Parathyroid adenoma (tissue), 2 donors: ENCODE results near the gene NSUN7.

Experiments used
- H2AFZ ChIP-seq: fragments of 300-600 bp; sonication (generic); one replicate; pipeline ENCODE4 v1.7.0; 2017; ENCODE audit warnings: antibody characterized with exemption, mild to moderate bottlenecking
- H3K27ac ChIP-seq: fragments of 300-600 bp; sonication (generic); one replicate; pipeline ENCODE4 v1.7.0; 2017
- H3K27me3 ChIP-seq: fragments of 300-600 bp; sonication (generic); one replicate; pipeline ENCODE4 v1.7.0; 2017; ENCODE audit warnings: low read length; ENCODE audit not compliant: control insufficient read depth, insufficient read depth
- H3K36me3 ChIP-seq: fragments of 300-600 bp; sonication (generic); one replicate; pipeline ENCODE4 v1.7.0; 2017; ENCODE audit warnings: low read length; ENCODE audit not compliant: control insufficient read depth, insufficient read depth
- H3K4me1 ChIP-seq: fragments of 300-600 bp; sonication (generic); one replicate; pipeline ENCODE4 v1.7.0; 2017; ENCODE audit warnings: control low read depth
- H3K4me2 ChIP-seq: fragments of 300-600 bp; sonication (generic); one replicate; pipeline ENCODE4 v1.7.0; 2017; ENCODE audit warnings: low read length
- H3K4me3 ChIP-seq: fragments of 300-600 bp; sonication (generic); one replicate; pipeline ENCODE4 v1.7.0; 2017; ENCODE audit warnings: low read depth, low read length
- H3K79me2 ChIP-seq: fragments of 300-600 bp; sonication (generic); one replicate; pipeline ENCODE4 v1.7.0; 2017; ENCODE audit warnings: control low read depth
- H3K9ac ChIP-seq: fragments of 300-600 bp; sonication (generic); one replicate; pipeline ENCODE4 v1.7.0; 2017; ENCODE audit warnings: mild to moderate bottlenecking
- H3K9me3 ChIP-seq: fragments of 300-600 bp; sonication (generic); one replicate; pipeline ENCODE4 v1.7.0; 2017; ENCODE audit warnings: low read length; ENCODE audit not compliant: control insufficient read depth
- TF ChIP-seq, protein P1 (sequence below): fragments of 300-600 bp; sonication (generic); IDR thresholded peaks from one replicate; pipeline ENCODE4 v1.7.0; 2017; ENCODE audit warnings: antibody characterized with exemption, mild to moderate bottlenecking
- donor health status: primary hyperparathyroidism.

The NSUN7 gene

DNA sequence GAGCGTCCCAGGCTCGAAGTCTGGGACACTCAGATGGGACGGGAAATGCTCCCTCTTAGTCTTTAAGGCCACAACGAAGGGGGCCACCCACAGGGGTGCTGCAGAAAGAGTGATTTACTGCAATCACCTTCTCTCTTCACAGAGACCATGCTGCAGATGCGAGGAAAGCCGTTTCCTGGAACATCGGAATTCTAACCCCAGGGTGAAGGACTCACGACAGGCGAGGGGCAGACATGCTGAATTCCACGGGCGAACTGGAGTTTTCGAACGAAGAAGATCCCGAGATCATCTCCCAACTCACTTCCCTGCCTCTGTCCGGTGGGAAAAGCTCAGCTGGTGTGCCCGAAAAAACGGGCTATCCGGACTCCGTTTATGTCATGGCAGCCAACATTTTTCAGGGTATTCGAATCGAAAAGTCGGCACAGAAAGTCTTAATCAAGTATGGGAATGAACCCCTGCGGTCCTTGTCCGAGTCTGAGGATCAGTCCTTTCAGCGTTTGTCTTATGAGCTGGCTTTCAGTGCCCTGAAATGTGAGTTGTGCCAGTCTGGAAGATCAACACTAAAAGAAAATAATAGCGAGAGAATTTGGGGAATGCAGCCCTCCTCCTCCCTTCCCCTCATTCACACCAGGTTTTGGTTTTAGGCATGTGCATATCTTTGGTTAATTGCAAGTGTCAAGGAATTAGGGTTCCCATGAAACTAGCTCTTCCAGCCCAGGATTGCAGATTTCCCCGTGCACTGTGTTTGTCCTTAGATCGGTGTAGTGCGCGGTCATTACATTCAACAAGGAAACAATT, 905 bp downstream of the NSUN7 start:
- TF ChIP-seq, protein P1, sequence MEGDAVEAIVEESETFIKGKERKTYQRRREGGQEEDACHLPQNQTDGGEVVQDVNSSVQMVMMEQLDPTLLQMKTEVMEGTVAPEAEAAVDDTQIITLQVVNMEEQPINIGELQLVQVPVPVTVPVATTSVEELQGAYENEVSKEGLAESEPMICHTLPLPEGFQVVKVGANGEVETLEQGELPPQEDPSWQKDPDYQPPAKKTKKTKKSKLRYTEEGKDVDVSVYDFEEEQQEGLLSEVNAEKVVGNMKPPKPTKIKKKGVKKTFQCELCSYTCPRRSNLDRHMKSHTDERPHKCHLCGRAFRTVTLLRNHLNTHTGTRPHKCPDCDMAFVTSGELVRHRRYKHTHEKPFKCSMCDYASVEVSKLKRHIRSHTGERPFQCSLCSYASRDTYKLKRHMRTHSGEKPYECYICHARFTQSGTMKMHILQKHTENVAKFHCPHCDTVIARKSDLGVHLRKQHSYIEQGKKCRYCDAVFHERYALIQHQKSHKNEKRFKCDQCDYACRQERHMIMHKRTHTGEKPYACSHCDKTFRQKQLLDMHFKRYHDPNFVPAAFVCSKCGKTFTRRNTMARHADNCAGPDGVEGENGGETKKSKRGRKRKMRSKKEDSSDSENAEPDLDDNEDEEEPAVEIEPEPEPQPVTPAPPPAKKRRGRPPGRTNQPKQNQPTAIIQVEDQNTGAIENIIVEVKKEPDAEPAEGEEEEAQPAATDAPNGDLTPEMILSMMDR = no peak
- Histone ChIP-seq H2AFZ (peak overlapping the region; percentile 85), H3K4me2 (peak overlapping the region; percentile 52), H3K27ac (no peak overlapping the region), H3K9me3 (no peaks in the 10 kb centered on the region), H3K36me3 (no peaks in the 10 kb centered on the region), H3K4me3 (peak overlapping the region; percentile 26), H3K9ac (no peak overlapping the region), H3K79me2 (no peaks in the 10 kb centered on the region), H3K27me3 (no peaks in the 10 kb centered on the region), H3K4me1 (no peaks in the 10 kb centered on the region)

DNA sequence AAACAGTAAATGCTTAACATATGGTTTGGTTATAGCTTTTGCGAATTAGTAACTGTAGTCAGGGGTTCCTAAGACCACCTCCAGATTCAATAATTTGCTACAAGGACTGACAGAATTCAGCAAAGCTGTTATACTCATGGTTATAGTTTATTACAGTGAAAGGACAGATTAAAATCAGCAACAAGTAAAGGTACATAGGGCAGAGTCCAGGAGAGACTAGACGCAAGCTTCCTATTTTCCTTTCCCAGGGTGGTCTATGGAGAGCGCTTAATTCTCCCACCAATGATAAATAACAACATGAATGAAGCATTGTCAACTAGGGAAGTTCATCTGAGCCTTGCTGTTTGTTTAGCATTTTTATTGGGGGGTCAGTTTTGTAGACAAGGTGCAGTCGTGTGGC, 5.9 kb downstream of the NSUN7 start:
- Histone ChIP-seq H3K4me2 (no peak overlapping the region), H3K27ac (no peak overlapping the region), H2AFZ (no peak overlapping the region), H3K9ac (no peak overlapping the region), H3K9me3 (no peaks in the 10 kb centered on the region), H3K4me1 (no peaks in the 10 kb centered on the region), H3K4me3 (no peak overlapping the region), H3K36me3 (no peaks in the 10 kb centered on the region), H3K27me3 (no peaks in the 10 kb centered on the region), H3K79me2 (no peaks in the 10 kb centered on the region)
- TF ChIP-seq, protein P1 = no peak

DNA sequence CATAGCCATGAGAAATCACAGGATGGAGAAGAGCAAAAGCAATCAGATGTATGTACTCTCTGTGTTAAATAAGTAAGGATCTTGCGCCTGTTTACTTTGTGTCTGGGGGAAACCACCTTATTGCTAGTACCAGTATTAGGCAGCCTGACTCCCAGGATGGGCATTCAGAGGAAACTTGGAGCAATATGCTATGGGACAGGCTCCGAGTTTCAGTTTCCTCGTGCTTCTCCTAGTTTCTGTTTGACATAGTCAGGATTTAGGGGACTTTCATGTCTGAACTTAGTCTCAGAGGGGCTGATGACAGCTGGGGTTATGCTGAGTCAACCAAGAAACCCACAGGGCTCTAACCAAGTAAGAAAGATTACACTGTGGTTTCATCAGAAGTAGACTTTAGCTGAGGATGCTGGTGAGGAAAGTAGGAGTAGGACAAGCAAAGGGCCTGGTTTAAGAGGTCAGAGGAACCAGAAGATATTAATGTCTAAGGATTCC, 13.5 kb downstream of the NSUN7 start:
- H3K79me2 ChIP-seq = no peaks in the 10 kb centered on the region
- no peaks in the 10 kb centered on the region for H3K9me3 ChIP-seq
- TF ChIP-seq, protein P1 = no peak
- no peak overlapping the region for H3K4me3 ChIP-seq
- H3K27me3 ChIP-seq = no peaks in the 10 kb centered on the region
- no peaks in the 10 kb centered on the region for H3K4me1 ChIP-seq
- no peak overlapping the region for H3K4me2 ChIP-seq
- H2AFZ ChIP-seq = no peak overlapping the region
- H3K36me3 ChIP-seq = no peaks in the 10 kb centered on the region
- no peak overlapping the region for H3K9ac ChIP-seq
- H3K27ac ChIP-seq = no peak overlapping the region

DNA sequence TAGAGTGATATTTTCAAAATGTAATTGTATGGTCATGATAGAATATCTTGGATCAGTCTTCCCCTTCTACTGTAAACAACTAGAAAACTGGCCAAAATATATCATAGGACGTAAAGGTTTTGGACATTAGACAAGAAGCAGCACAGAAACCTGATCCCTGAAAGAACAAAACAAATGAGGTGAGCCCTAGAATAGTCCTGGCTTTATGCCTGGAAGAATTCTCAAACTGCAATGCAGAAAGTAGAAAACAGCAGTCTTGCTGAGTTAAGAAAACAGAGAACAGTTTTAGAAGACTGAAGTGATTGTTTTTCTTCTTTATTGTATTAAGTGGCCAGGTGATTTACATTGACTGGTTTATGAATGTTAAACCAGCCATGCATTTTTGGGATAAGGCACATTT, 19.5 kb downstream of the NSUN7 start:
- Histone ChIP-seq H3K9ac (no peak overlapping the region), H3K79me2 (no peaks in the 10 kb centered on the region), H3K36me3 (no peaks in the 10 kb centered on the region), H3K9me3 (no peaks in the 10 kb centered on the region), H3K4me3 (no peak overlapping the region), H3K27ac (no peak overlapping the region), H3K27me3 (no peaks in the 10 kb centered on the region), H2AFZ (no peak overlapping the region), H3K4me1 (peaks cover 2% of the 10 kb centered on the region), H3K4me2 (peak overlapping the region; percentile 11)
- TF ChIP-seq, protein P1 = no peak

DNA sequence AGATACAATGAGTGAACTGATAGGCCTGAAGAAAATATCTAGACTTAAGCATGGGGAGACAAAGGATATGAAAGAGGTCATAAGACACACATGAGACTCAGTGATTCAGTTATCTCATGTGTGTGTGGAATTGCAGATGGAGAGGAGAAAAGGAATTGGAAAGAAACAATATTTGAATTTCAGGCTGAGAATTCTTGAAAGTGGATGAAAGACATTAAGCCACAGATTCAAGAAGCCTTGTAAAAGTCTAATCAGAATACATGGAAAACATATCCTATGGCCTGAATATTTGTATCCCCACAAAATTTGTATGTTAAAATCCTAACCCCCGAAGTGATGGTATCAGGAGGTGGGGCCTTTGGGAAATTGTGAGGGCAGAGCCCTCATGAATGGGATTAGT, 28.3 kb downstream of the NSUN7 start:
- H3K27me3 ChIP-seq = no peaks in the 10 kb centered on the region
- TF ChIP-seq, protein P1 = no peak

More for the DNA sequence above, 28.3 kb downstream of the NSUN7 start:
- H3K4me1 ChIP-seq = no peaks in the 10 kb centered on the region
- no peak overlapping the region for H3K9ac ChIP-seq
- H3K4me2 ChIP-seq = no peak overlapping the region
- no peak overlapping the region for H2AFZ ChIP-seq
- no peak overlapping the region for H3K4me3 ChIP-seq
- no peak overlapping the region for H3K27ac ChIP-seq
- no peaks in the 10 kb centered on the region for H3K79me2 ChIP-seq
- no peaks in the 10 kb centered on the region for H3K9me3 ChIP-seq
- no peaks in the 10 kb centered on the region for H3K36me3 ChIP-seq
